Measurements from ENCODE around the gene SCEL. TPM values are rescaled to one million over a fixed set of nuclear protein-coding genes. Genes with fewer than 3 reads are reported as not detected.

The SCEL gene
- total RNA-seq, 1 experiment from 2014 or later, result 3.5 TPM

GRCh38 chr13:77580748-77581147 is 45.2 kb downstream of the SCEL start:
- BruUV-seq (replicated peaks), result no TSS peak
- Histone ChIP-seq H4K20me1 (ENCODE audit: low read length) (no peaks in the 10 kb centered on the region), H3K79me2 (ENCODE audit: low read length) (no peaks in the 10 kb centered on the region), H2AFZ (ENCODE audit: low read length) (no peak overlapping the region), H3K36me3 (ENCODE audit: low read depth, low read length) (no peaks in the 10 kb centered on the region), H3K9ac (ENCODE audit: low read length) (no peak overlapping the region), H3K27ac (ENCODE audit: low read length) (no peak overlapping the region), H3K4me1 (ENCODE audit: insufficient read depth, low read length) (no peaks in the 10 kb centered on the region), H3K27me3 (ENCODE audit: low read length) (no peaks in the 10 kb centered on the region), H3K4me2 (ENCODE audit: low read length) (no peak overlapping the region), H3F3A (ENCODE audit: low read length, unreplicated experiment) (no peaks in the 10 kb centered on the region), H3K9me2 (replicated peaks; ENCODE audit: low read length) (no peaks in the 10 kb centered on the region), H3K9me3 (ENCODE audit: low read length) (no peaks in the 10 kb centered on the region), H3K4me3 (ENCODE audit: low read length) (no peak overlapping the region)
- DNase-seq, result no peak
- intact Hi-C loops (cut with micrococcal nuclease), result no loop called here
- TF ChIP-seq EZH2 (IDR thresholded peaks at IDR 0.05; ENCODE audit: low read length, unreplicated experiment), result no peak
- no peak for TF ChIP-seq CTCF (conservative IDR thresholded peaks at IDR 0.05; ENCODE audit: low read depth, low read length)
- no peak for TF ChIP-seq EZH2phosphoT487 (IDR thresholded peaks at IDR 0.05; ENCODE audit: borderline replicate concordance, low read length)
- ChIA-PET CTCF (no interaction called here), POLR2A (ENCODE audit: unreplicated experiment) (no interaction called here)
- no peak for ATAC-seq

- no TSS peak for BruUV-seq (replicated peaks)
- Histone ChIP-seq H3K9ac (ENCODE audit: low read length) (no peak overlapping the region), H3K27ac (ENCODE audit: low read length) (no peak overlapping the region), H3K4me1 (ENCODE audit: insufficient read depth, low read length) (no peaks in the 10 kb centered on the region), H3K4me3 (ENCODE audit: low read length) (no peak overlapping the region), H3K4me2 (ENCODE audit: low read length) (no peak overlapping the region), H4K20me1 (ENCODE audit: low read length) (no peaks in the 10 kb centered on the region), H3K79me2 (ENCODE audit: low read length) (no peaks in the 10 kb centered on the region), H3K36me3 (ENCODE audit: low read depth, low read length) (no peaks in the 10 kb centered on the region), H3K9me3 (ENCODE audit: low read length) (no peaks in the 10 kb centered on the region), H3K9me2 (replicated peaks; ENCODE audit: low read length) (no peaks in the 10 kb centered on the region), H3F3A (ENCODE audit: low read length, unreplicated experiment) (no peaks in the 10 kb centered on the region), H2AFZ (ENCODE audit: low read length) (no peak overlapping the region), H3K27me3 (ENCODE audit: low read length) (no peaks in the 10 kb centered on the region)
- ATAC-seq (no peak), DNase-seq (no peak)
- ChIA-PET POLR2A (ENCODE audit: unreplicated experiment) (no interaction called here), CTCF (interaction anchor here (0.9 kb wide), 1 partner anchor 32 kb away, joined by 4 read pairs; no protein-coding TSS in a partner anchor)
- intact Hi-C loops (cut with micrococcal nuclease), result no loop called here
- TF ChIP-seq CTCF (conservative IDR thresholded peaks at IDR 0.05; ENCODE audit: low read depth, low read length) (no peak), EZH2phosphoT487 (IDR thresholded peaks at IDR 0.05; ENCODE audit: borderline replicate concordance, low read length) (no peak), EZH2 (IDR thresholded peaks at IDR 0.05; ENCODE audit: low read length, unreplicated experiment) (no peak)
These were observed 48.1 kb downstream of the SCEL start for GRCh38 chr13:77583581-77583980.

GRCh38 chr13:77584106-77584505 is 48.6 kb downstream of the SCEL start:
- Histone ChIP-seq H3F3A (ENCODE audit: low read length, unreplicated experiment) (no peaks in the 10 kb centered on the region), H3K9me2 (replicated peaks; ENCODE audit: low read length) (no peaks in the 10 kb centered on the region), H3K79me2 (ENCODE audit: low read length) (no peaks in the 10 kb centered on the region), H3K9me3 (ENCODE audit: low read length) (no peaks in the 10 kb centered on the region), H2AFZ (ENCODE audit: low read length) (no peak overlapping the region), H3K4me3 (ENCODE audit: low read length) (no peak overlapping the region), H4K20me1 (ENCODE audit: low read length) (no peaks in the 10 kb centered on the region), H3K27ac (ENCODE audit: low read length) (no peak overlapping the region), H3K4me1 (ENCODE audit: insufficient read depth, low read length) (no peaks in the 10 kb centered on the region), H3K27me3 (ENCODE audit: low read length) (no peaks in the 10 kb centered on the region), H3K4me2 (ENCODE audit: low read length) (no peak overlapping the region), H3K36me3 (ENCODE audit: low read depth, low read length) (no peaks in the 10 kb centered on the region), H3K9ac (ENCODE audit: low read length) (no peak overlapping the region)
- no peak for TF ChIP-seq EZH2phosphoT487 (IDR thresholded peaks at IDR 0.05; ENCODE audit: borderline replicate concordance, low read length)
- TF ChIP-seq CTCF (conservative IDR thresholded peaks at IDR 0.05; ENCODE audit: low read depth, low read length), result no peak
- no peak for TF ChIP-seq EZH2 (IDR thresholded peaks at IDR 0.05; ENCODE audit: low read length, unreplicated experiment)
- ChIA-PET POLR2A (ENCODE audit: unreplicated experiment) (no interaction called here), CTCF (interaction anchor here (0.9 kb wide), 1 partner anchor 32 kb away, joined by 4 read pairs; no protein-coding TSS in a partner anchor)
- no peak for ATAC-seq
- BruUV-seq (replicated peaks), result no TSS peak
- DNase-seq, result no peak
- intact Hi-C loops (cut with micrococcal nuclease), result no loop called here
